ENCODE results near the gene CACNA1H.

DNA sequence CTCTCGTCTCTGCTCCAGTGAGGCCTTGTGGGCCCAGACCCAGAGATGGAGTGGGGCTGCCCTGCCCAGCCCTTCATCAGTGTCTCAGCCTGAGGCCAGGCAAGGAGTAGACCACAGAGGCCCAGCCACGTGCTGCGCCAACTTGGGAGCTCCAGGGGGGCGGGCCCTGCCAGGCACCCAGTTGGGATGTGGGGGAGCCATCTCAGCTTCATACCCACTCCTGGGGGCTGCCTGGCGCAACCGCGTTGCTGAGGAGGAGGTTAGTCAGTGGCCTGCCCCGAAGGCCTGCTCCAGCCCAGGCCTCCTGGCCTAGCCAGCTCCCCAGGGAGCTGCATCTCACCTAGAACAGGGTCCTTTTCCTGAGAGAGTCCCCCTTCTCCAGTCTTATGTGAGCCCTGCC is 60.3 kb downstream of the CACNA1H start:
- TF ChIP-seq, protein P1, sequence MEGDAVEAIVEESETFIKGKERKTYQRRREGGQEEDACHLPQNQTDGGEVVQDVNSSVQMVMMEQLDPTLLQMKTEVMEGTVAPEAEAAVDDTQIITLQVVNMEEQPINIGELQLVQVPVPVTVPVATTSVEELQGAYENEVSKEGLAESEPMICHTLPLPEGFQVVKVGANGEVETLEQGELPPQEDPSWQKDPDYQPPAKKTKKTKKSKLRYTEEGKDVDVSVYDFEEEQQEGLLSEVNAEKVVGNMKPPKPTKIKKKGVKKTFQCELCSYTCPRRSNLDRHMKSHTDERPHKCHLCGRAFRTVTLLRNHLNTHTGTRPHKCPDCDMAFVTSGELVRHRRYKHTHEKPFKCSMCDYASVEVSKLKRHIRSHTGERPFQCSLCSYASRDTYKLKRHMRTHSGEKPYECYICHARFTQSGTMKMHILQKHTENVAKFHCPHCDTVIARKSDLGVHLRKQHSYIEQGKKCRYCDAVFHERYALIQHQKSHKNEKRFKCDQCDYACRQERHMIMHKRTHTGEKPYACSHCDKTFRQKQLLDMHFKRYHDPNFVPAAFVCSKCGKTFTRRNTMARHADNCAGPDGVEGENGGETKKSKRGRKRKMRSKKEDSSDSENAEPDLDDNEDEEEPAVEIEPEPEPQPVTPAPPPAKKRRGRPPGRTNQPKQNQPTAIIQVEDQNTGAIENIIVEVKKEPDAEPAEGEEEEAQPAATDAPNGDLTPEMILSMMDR (IDR thresholded peaks at IDR 0.05): no peak
- TF ChIP-seq POLR2A (IDR thresholded peaks at IDR 0.05): no peak

Data from right lobe of liver (tissue), 4 donors.